ENCODE measurements around the gene CAV1.

Gene CAV1

GRCh38 chr7:116569737-116570136 is 44.9 kb downstream of the CAV1 start:
- TF ChIP-seq RAD21 (IDR thresholded peaks at IDR 0.05; ENCODE audit: low read depth) = no peak
- TF ChIP-seq USF1 (IDR thresholded peaks at IDR 0.05) = no peak
- no peak for TF ChIP-seq CREB1 (IDR thresholded peaks at IDR 0.05; ENCODE audit: low read depth)
- no peak for TF ChIP-seq ZBTB7A (IDR thresholded peaks at IDR 0.05; ENCODE audit: low read depth)

- no peak for TF ChIP-seq NFIC (IDR thresholded peaks at IDR 0.05)
- no peak for TF ChIP-seq CEBPB (IDR thresholded peaks at IDR 0.05)
- no peak for TF ChIP-seq EP300 (IDR thresholded peaks at IDR 0.05; ENCODE audit: borderline replicate concordance)
- no peak for TF ChIP-seq USF1 (IDR thresholded peaks at IDR 0.05)
Measured at GRCh38 chr7:116570306-116570705, 45.5 kb downstream of the CAV1 start.

GRCh38 chr7:116571037-116571436 is 46.2 kb downstream of the CAV1 start:
- TF ChIP-seq FOXM1 (IDR thresholded peaks at IDR 0.05; ENCODE audit: borderline replicate concordance, low read depth) = no peak
- TF ChIP-seq TEAD4 (IDR thresholded peaks at IDR 0.05) = no peak
- no peak for TF ChIP-seq CEBPB (IDR thresholded peaks at IDR 0.05)
- no peak for TF ChIP-seq MAX (IDR thresholded peaks at IDR 0.05)
- no peak for TF ChIP-seq NFIC (IDR thresholded peaks at IDR 0.05)
- TF ChIP-seq ZBTB7A (IDR thresholded peaks at IDR 0.05; ENCODE audit: low read depth) = no peak
- TF ChIP-seq REST (IDR thresholded peaks at IDR 0.05; ENCODE audit: low read depth) = no peak
- no peak for TF ChIP-seq RAD21 (IDR thresholded peaks at IDR 0.05; ENCODE audit: low read depth)
- TF ChIP-seq TCF12 (IDR thresholded peaks at IDR 0.05; ENCODE audit: low read depth) = no peak
- TF ChIP-seq TAF1 (IDR thresholded peaks at IDR 0.05; ENCODE audit: low read depth) = no peak
- no peak for TF ChIP-seq USF1 (IDR thresholded peaks at IDR 0.05)
- TF ChIP-seq EGR1 (IDR thresholded peaks at IDR 0.05) = no peak
- TF ChIP-seq CREB1 (IDR thresholded peaks at IDR 0.05; ENCODE audit: low read depth) = no peak
- no peak for TF ChIP-seq EP300 (IDR thresholded peaks at IDR 0.05; ENCODE audit: borderline replicate concordance)
- no peak for TF ChIP-seq YY1 (IDR thresholded peaks at IDR 0.05; ENCODE audit: low read depth)

GRCh38 chr7:116571552-116571951 is 46.7 kb downstream of the CAV1 start:
- TF ChIP-seq CEBPB (IDR thresholded peaks at IDR 0.05) = 0 out of 2 replicates have a peak, but pooled peaks have one; percentile 49
- no peak for TF ChIP-seq MAX (IDR thresholded peaks at IDR 0.05)

GRCh38 chr7:116572036-116572435 is 47.2 kb downstream of the CAV1 start:
- no peak for TF ChIP-seq NFIC (IDR thresholded peaks at IDR 0.05)
- TF ChIP-seq YY1 (IDR thresholded peaks at IDR 0.05; ENCODE audit: low read depth) = no peak
- no peak for TF ChIP-seq ZBTB7A (IDR thresholded peaks at IDR 0.05; ENCODE audit: low read depth)
- no peak for TF ChIP-seq TEAD4 (IDR thresholded peaks at IDR 0.05)
- no peak for TF ChIP-seq REST (IDR thresholded peaks at IDR 0.05; ENCODE audit: low read depth)
- TF ChIP-seq EP300 (IDR thresholded peaks at IDR 0.05; ENCODE audit: borderline replicate concordance) = no peak

- TF ChIP-seq FOXM1 (IDR thresholded peaks at IDR 0.05; ENCODE audit: borderline replicate concordance, low read depth) (no peak), CEBPB (IDR thresholded peaks at IDR 0.05) (no peak), YY1 (IDR thresholded peaks at IDR 0.05; ENCODE audit: low read depth) (no peak), RAD21 (IDR thresholded peaks at IDR 0.05; ENCODE audit: low read depth) (no peak), TAF1 (IDR thresholded peaks at IDR 0.05; ENCODE audit: low read depth) (no peak), TCF12 (IDR thresholded peaks at IDR 0.05; ENCODE audit: low read depth) (no peak), REST (IDR thresholded peaks at IDR 0.05; ENCODE audit: low read depth) (no peak), USF1 (IDR thresholded peaks at IDR 0.05) (no peak), CREB1 (IDR thresholded peaks at IDR 0.05; ENCODE audit: low read depth) (no peak), NFIC (IDR thresholded peaks at IDR 0.05) (no peak), EGR1 (IDR thresholded peaks at IDR 0.05) (no peak), MAX (IDR thresholded peaks at IDR 0.05) (no peak), ZBTB7A (IDR thresholded peaks at IDR 0.05; ENCODE audit: low read depth) (no peak), EP300 (IDR thresholded peaks at IDR 0.05; ENCODE audit: borderline replicate concordance) (no peak), TEAD4 (IDR thresholded peaks at IDR 0.05) (no peak)
Measured at GRCh38 chr7:116573541-116573940, 48.7 kb downstream of the CAV1 start.
